ENCODE measurements around the gene ZNF385B.

DNA sequence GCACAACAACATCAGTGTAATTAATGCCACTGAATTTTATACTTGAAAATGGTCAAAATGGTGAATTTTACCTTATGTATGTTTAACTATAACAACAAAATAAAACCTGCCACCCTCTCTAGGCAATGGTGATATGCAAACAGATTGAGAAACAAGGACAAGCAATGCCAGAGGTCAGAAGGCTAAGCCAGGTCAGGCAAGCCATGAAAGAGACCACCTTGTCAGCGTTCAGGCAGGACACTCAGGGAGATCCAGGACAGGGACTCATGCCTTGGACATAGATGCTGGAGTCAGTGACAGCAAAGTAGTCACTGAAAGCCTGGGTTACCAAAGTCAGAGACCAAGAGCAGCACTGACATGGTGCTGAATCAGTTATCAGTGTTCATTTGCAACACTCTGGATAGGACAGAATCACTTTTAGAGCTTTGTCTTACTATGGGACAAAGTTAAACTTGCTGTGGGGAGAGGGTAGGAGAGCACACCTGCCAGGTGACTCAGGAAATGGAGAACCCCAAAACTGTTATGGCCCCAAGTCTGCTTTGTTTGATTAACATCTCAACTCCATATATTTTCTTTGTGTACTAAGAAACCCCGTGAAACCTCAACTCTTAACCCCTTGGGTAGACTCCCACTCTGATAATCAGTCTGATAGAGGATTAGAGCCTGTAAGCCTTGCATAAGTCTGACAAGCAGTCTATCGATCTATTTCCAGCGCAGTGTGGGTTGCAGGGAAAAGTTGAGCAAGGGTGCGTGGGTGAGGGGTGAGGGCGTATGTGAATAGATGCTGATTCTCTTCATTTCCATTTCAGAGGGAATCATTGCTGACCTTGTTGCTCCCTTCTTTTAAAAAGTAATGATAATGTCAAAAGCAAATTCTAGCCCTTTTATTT is 48.7 kb upstream of the ZNF385B start:
- TF ChIP-seq, protein P1, sequence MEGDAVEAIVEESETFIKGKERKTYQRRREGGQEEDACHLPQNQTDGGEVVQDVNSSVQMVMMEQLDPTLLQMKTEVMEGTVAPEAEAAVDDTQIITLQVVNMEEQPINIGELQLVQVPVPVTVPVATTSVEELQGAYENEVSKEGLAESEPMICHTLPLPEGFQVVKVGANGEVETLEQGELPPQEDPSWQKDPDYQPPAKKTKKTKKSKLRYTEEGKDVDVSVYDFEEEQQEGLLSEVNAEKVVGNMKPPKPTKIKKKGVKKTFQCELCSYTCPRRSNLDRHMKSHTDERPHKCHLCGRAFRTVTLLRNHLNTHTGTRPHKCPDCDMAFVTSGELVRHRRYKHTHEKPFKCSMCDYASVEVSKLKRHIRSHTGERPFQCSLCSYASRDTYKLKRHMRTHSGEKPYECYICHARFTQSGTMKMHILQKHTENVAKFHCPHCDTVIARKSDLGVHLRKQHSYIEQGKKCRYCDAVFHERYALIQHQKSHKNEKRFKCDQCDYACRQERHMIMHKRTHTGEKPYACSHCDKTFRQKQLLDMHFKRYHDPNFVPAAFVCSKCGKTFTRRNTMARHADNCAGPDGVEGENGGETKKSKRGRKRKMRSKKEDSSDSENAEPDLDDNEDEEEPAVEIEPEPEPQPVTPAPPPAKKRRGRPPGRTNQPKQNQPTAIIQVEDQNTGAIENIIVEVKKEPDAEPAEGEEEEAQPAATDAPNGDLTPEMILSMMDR (IDR thresholded peaks at IDR 0.05) = no peak
- no peak for TF ChIP-seq POLR2AphosphoS5 (IDR thresholded peaks at IDR 0.05)
